IMR-90 (cell line): ENCODE measurements around the gene CSNK1G2. TPM values are rescaled to one million over a fixed set of nuclear protein-coding genes. Genes with fewer than 3 reads are reported as not detected.

Source experiments
- ATAC-seq: fragments of 200-7000 bp; cut with Tn5 transposase; 2 replicates; pipeline ENCODE4 v1.9.1; 2020; ENCODE audit warnings: low read depth, mild to moderate bottlenecking, moderate library complexity
- BruUV-seq: library from RNA; stranded (reverse); fragments of 400-500 nt; replicated peaks from 2 replicates; lab custom pipeline; 2021; lab: Mats Ljungman, UMichigan
- CTCF ChIA-PET: fragments of 300-600 bp; formaldehyde crosslinking; extraction: SDS; loops from one replicate; lab custom pipeline; 2021; ENCODE audit warnings: antibody characterized with exemption; lab: Yijun Ruan, JAX
- POLR2A ChIA-PET: fragments of 300-600 bp; sonication (Branson Sonifier 250); formaldehyde crosslinking; loops from one replicate; lab custom pipeline; 2022; ENCODE audit warnings: antibody characterized with exemption; ENCODE audit not compliant: unreplicated experiment; lab: Charles Lee
- DNase-seq: peaks from one replicate; pipeline ENCODE4 v3.0.0; 2013
- H2AFZ ChIP-seq: replicated peaks from 2 replicates; pipeline ENCODE3; 2013; ENCODE audit warnings: low read length, mild to moderate bottlenecking; ENCODE audit not compliant: poor library complexity
- H2AK5ac ChIP-seq: 2 replicates; pipeline ENCODE4 v1.6.1; 2013; ENCODE audit warnings: low read depth, low read length, inconsistent platforms
- H2AK9ac ChIP-seq: replicated peaks from 2 replicates; pipeline ENCODE3; 2013; ENCODE audit warnings: mild to moderate bottlenecking, low read depth, low read length, moderate library complexity; ENCODE audit not compliant: poor library complexity
- H2BK120ac ChIP-seq: 2 replicates; pipeline ENCODE4 v1.6.1; 2013; ENCODE audit warnings: low read depth, low read length, inconsistent platforms
- H2BK15ac ChIP-seq: 3 replicates; pipeline ENCODE4 v1.6.1; 2013; ENCODE audit warnings: low read depth, low read length, inconsistent platforms
- H2BK20ac ChIP-seq: 2 replicates; pipeline ENCODE4 v1.6.1; 2013; ENCODE audit warnings: low read depth, mild to moderate bottlenecking, inconsistent platforms, low read length, moderate library complexity
- H2BK5ac ChIP-seq: 2 replicates; pipeline ENCODE4 v1.6.1; 2013; ENCODE audit warnings: mild to moderate bottlenecking, low read depth, low read length, inconsistent platforms; ENCODE audit not compliant: poor library complexity, severe bottlenecking
- H3K14ac ChIP-seq: replicated peaks from 2 replicates; pipeline ENCODE4 v1.6.1; 2013; ENCODE audit warnings: low read depth, low read length, inconsistent platforms
- H3K18ac ChIP-seq: 2 replicates; pipeline ENCODE4 v1.6.1; 2013; ENCODE audit warnings: low read depth, low read length, control low read depth
- H3K23ac ChIP-seq: 2 replicates; pipeline ENCODE4 v1.6.1; 2013; ENCODE audit warnings: low read depth, low read length, inconsistent platforms
- H3K27ac ChIP-seq: 2 replicates; pipeline ENCODE4 v1.5.1; 2013; ENCODE audit warnings: mild to moderate bottlenecking, control low read depth, low read length; ENCODE audit not compliant: insufficient read depth
- H3K27me3 ChIP-seq: 2 replicates; pipeline ENCODE4 v1.6.1; 2013; ENCODE audit warnings: low read length; ENCODE audit not compliant: control insufficient read depth, insufficient read depth
- H3K36me3 ChIP-seq: 2 replicates; pipeline ENCODE4 v1.6.1; 2013; ENCODE audit warnings: low read length, mixed read lengths; ENCODE audit not compliant: control insufficient read depth, insufficient read depth
- H3K4ac ChIP-seq: 2 replicates; pipeline ENCODE4 v1.6.1; 2013; ENCODE audit warnings: low read depth, low read length, inconsistent platforms
- H3K4me1 ChIP-seq: 2 replicates; pipeline ENCODE4 v1.6.1; 2013; ENCODE audit warnings: low read length, mixed read lengths; ENCODE audit not compliant: control insufficient read depth, insufficient read depth
- H3K4me2 ChIP-seq: 2 replicates; pipeline ENCODE4 v1.6.1; 2013; ENCODE audit warnings: low read depth, mild to moderate bottlenecking, control low read depth, low read length, moderate library complexity
- H3K4me3 ChIP-seq: 2 replicates; pipeline ENCODE4 v1.5.1; 2013; ENCODE audit warnings: low read depth, mild to moderate bottlenecking, control low read depth, low read length, moderate library complexity; ENCODE audit not compliant: insufficient read depth
- H3K56ac ChIP-seq: 2 replicates; pipeline ENCODE4 v1.6.1; 2013; ENCODE audit warnings: low read length, inconsistent platforms; ENCODE audit not compliant: insufficient read depth; ENCODE audit errors: extremely low read depth
- H3K79me1 ChIP-seq, 2 experiments: 2 replicates each; pipeline ENCODE4 v1.6.1; 2013; ENCODE audit warnings: low read length in 2 of 2, inconsistent platforms in 1 of 2, low read depth in 1 of 2
- H3K9ac ChIP-seq: 2 replicates; pipeline ENCODE4 v1.6.1; 2013; ENCODE audit warnings: low read depth, low read length, control low read depth
- H3K9me1 ChIP-seq: 2 replicates; pipeline ENCODE4 v1.6.1; 2013; ENCODE audit warnings: low read length, inconsistent platforms; ENCODE audit not compliant: insufficient read depth
- H3K9me3 ChIP-seq: 2 replicates; pipeline ENCODE4 v1.6.1; 2013; ENCODE audit warnings: low read length; ENCODE audit not compliant: control insufficient read depth, insufficient read depth
- H4K20me1 ChIP-seq: 2 replicates; pipeline ENCODE4 v1.6.1; 2013; ENCODE audit warnings: low read length, inconsistent platforms; ENCODE audit not compliant: insufficient read depth
- H4K5ac ChIP-seq: 2 replicates; pipeline ENCODE4 v1.6.1; 2013; ENCODE audit warnings: mild to moderate bottlenecking, low read depth, low read length, control low read depth
- H4K8ac ChIP-seq, 2 experiments: 2 replicates each; pipeline ENCODE4 v1.6.1; 2013; ENCODE audit warnings: low read depth in 2 of 2, low read length in 2 of 2, control low read depth in 1 of 2, inconsistent platforms in 1 of 2
- H4K91ac ChIP-seq: 2 replicates; pipeline ENCODE4 v1.6.1; 2013; ENCODE audit warnings: low read depth, low read length, inconsistent platforms; ENCODE audit not compliant: insufficient read depth
- CEBPB ChIP-seq: IDR thresholded peaks from 2 replicates; pipeline ENCODE4 v1.6.1; 2012; ENCODE audit warnings: low read depth, low read length, improper control_type of control experiment
- CTCF ChIP-seq: conservative IDR thresholded peaks from 2 replicates; pipeline ENCODE4 v1.5.1; 2012; ENCODE audit warnings: mild to moderate bottlenecking, low read depth, low read length, improper control_type of control experiment
- MAFK ChIP-seq: IDR thresholded peaks from 2 replicates; pipeline ENCODE4 v1.6.1; 2012; ENCODE audit warnings: low read depth, low read length, improper control_type of control experiment
- MAZ ChIP-seq: IDR thresholded peaks from 2 replicates; pipeline ENCODE4 v1.6.1; 2012; ENCODE audit warnings: low read depth, mild to moderate bottlenecking, low read length, improper control_type of control experiment, moderate library complexity, borderline replicate concordance
- MXI1 ChIP-seq: IDR thresholded peaks from 2 replicates; pipeline ENCODE4 v1.6.1; 2012; ENCODE audit warnings: low read depth, mild to moderate bottlenecking, low read length, moderate library complexity, borderline replicate concordance
- NFE2L2 ChIP-seq: fragments of 150-350 bp; IDR thresholded peaks from 2 replicates; pipeline ENCODE4 v1.6.1; 2016; ENCODE audit warnings: low read depth, mild to moderate bottlenecking, low read length
- RAD21 ChIP-seq: IDR thresholded peaks from 2 replicates; pipeline ENCODE4 v1.6.1; 2012; ENCODE audit warnings: low read length, improper control_type of control experiment
- RCOR1 ChIP-seq: IDR thresholded peaks from 2 replicates; pipeline ENCODE4 v1.6.1; 2012; ENCODE audit warnings: mild to moderate bottlenecking, low read length, improper control_type of control experiment; ENCODE audit not compliant: insufficient replicate concordance
- RFX5 ChIP-seq: IDR thresholded peaks from 2 replicates; pipeline ENCODE4 v1.8.0; 2012; ENCODE audit warnings: low read depth, mild to moderate bottlenecking, low read length, moderate library complexity
- SMC3 ChIP-seq: fragments of 150-350 bp; IDR thresholded peaks from 2 replicates; pipeline ENCODE4 v1.6.1; 2016; ENCODE audit warnings: low read depth, mild to moderate bottlenecking, antibody characterized with exemption, low read length, moderate library complexity
- WGBS, 2 experiments: methylation state at CpG; one replicate each; pipeline versions ENCODE4 v1.1.5 to v1.1.7; 2013; ENCODE audit warnings: missing lambda C conversion rate in 2 of 2; ENCODE audit not compliant: insufficient read length in 1 of 2; ENCODE audit errors: extremely low coverage in 2 of 2; 5-methylcytosine and 5-hydroxymethylcytosine counted together
- dilution Hi-C: fragments of 300-500 bp; cut with HindIII; formaldehyde crosslinking; loops from one replicate; pipeline ENCODE4 v1.14.3; 2018; ENCODE audit warnings: low sequenced_read_pairs; ENCODE audit not compliant: unreplicated experiment
- in situ Hi-C: fragments of 300-500 bp; cut with MboI; formaldehyde crosslinking; loops from 3 replicates; pipeline ENCODE4 v1.14.3; 2019; ENCODE audit warnings: low sequenced_read_pairs, inconsistent platforms, mixed read lengths
- intact Hi-C: fragments of 100-400 bp; cut with micrococcal nuclease; formaldehyde crosslinking; loops from 2 replicates; pipeline ENCODE4 v1.10.0; 2022
- polyA plus RNA-seq, 3 experiments: library from polyadenylated mRNA; depleted of rRNA; stranded (reverse); fragments of >200 nt; gene quantifications; 2 replicates each; pipeline ENCODE4 v1.2.3, GENCODE V29; 2012; ENCODE audit warnings: low replicate concordance in 1 of 3
- total RNA-seq: library from RNA; depleted of rRNA; stranded (reverse); fragments of >200 nt; gene quantifications from 2 replicates; pipeline ENCODE4 v1.2.3, GENCODE V29; 2012
- TF ChIP-seq, protein P1 (sequence below): fragments of 150-350 bp; IDR thresholded peaks from 2 replicates; pipeline ENCODE4 v1.6.1; 2017; ENCODE audit warnings: mild to moderate bottlenecking, antibody characterized with exemption, low read length, low read depth
- TF ChIP-seq, protein P2 (sequence below): fragments of 150-350 bp; IDR thresholded peaks from 2 replicates; pipeline ENCODE4 v1.6.1; 2016; ENCODE audit warnings: low read depth, mild to moderate bottlenecking, low read length, moderate library complexity, borderline replicate concordance

Gene CSNK1G2
- total and polyA plus RNA-seq, 2 of the 4 experiments (the other 2 are of a cell fraction) = 38.0 to 96.3 TPM

- H2AFZ ChIP-seq = no peak overlapping the region
- H2BK15ac ChIP-seq = no peak overlapping the region
- no peak overlapping the region for H3K14ac ChIP-seq
- no peak overlapping the region for H3K4me3 ChIP-seq
- H4K91ac ChIP-seq = no peak overlapping the region
- peaks cover 3% of the 10 kb centered on the region; the same call in 1 of the 2 replicates for H3K4me1 ChIP-seq
- H4K20me1 ChIP-seq = peaks cover 41% of the 10 kb centered on the region
- no peak for DNase-seq
- H3K23ac ChIP-seq = no peak overlapping the region
- H3K9me1 ChIP-seq = no peaks in the 10 kb centered on the region
- H3K9ac ChIP-seq = no peak overlapping the region
- in situ Hi-C loops (no loop called here), intact Hi-C loops (no loop called here), dilution Hi-C loops (no loop called here)
- no peak overlapping the region for H3K56ac ChIP-seq
- peak overlapping the region; percentile 25 for H2AK9ac ChIP-seq
- BruUV-seq = no TSS peak
- no peak overlapping the region for H3K4ac ChIP-seq
- no peak for ATAC-seq
- peaks cover 35% of the 10 kb centered on the region for H3K36me3 ChIP-seq
- H3K4me2 ChIP-seq = no peak overlapping the region
- H2BK5ac ChIP-seq = no peak overlapping the region
- H2BK20ac ChIP-seq = no peak overlapping the region
- ChIA-PET POLR2A (no interaction called here), CTCF (no interaction called here)
- WGBS, 2 experiments = 96% methylated on average over 10 of the region's 23 CpGs; no CpG with 5 or more reads in 1 of the 2 experiments
- H3K27me3 ChIP-seq = no peaks in the 10 kb centered on the region
- H3K9me3 ChIP-seq = no peaks in the 10 kb centered on the region
- H4K5ac ChIP-seq = no peak overlapping the region
- no peak overlapping the region for H3K27ac ChIP-seq
- TF ChIP-seq, protein P1, sequence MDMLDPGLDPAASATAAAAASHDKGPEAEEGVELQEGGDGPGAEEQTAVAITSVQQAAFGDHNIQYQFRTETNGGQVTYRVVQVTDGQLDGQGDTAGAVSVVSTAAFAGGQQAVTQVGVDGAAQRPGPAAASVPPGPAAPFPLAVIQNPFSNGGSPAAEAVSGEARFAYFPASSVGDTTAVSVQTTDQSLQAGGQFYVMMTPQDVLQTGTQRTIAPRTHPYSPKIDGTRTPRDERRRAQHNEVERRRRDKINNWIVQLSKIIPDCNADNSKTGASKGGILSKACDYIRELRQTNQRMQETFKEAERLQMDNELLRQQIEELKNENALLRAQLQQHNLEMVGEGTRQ = no peak
- TF ChIP-seq MXI1 (no peak), CEBPB (no peak), MAZ (no peak), MAFK (no peak), SMC3 (no peak), CTCF (no peak), RAD21 (no peak), RCOR1 (no peak), RFX5 (no peak), NFE2L2 (no peak)
- TF ChIP-seq, protein P2, sequence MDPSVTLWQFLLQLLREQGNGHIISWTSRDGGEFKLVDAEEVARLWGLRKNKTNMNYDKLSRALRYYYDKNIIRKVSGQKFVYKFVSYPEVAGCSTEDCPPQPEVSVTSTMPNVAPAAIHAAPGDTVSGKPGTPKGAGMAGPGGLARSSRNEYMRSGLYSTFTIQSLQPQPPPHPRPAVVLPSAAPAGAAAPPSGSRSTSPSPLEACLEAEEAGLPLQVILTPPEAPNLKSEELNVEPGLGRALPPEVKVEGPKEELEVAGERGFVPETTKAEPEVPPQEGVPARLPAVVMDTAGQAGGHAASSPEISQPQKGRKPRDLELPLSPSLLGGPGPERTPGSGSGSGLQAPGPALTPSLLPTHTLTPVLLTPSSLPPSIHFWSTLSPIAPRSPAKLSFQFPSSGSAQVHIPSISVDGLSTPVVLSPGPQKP = no peak
- peaks cover 3 to 47% of the 10 kb centered on the region in 2 experiments; a peak in 3 of 4 replicates for H3K79me1 ChIP-seq
- no peak overlapping the region for H4K8ac ChIP-seq
- no peak overlapping the region for H2BK120ac ChIP-seq
- no peak overlapping the region for H2AK5ac ChIP-seq
- H3K18ac ChIP-seq = no peak overlapping the region
Measured at GRCh38 chr19:1914826-1915341, 26.1 kb upstream of the CSNK1G2 start.
